IMR-90 (cell line): ENCODE measurements around the gene TNNI2. TPM values are rescaled to one million over a fixed set of nuclear protein-coding genes. Genes with fewer than 3 reads are reported as not detected.
"Not testable (repeated sequence)": the region's sequence is repeated elsewhere in the genome, so short reads cannot be mapped to it uniquely, and the experiment has no call there.

Source experiments
- ATAC-seq: fragments of 200-7000 bp; cut with Tn5 transposase; 2 replicates; pipeline ENCODE4 v1.9.1; 2020; ENCODE audit warnings: low read depth, mild to moderate bottlenecking, moderate library complexity
- BruUV-seq: library from RNA; stranded (reverse); fragments of 400-500 nt; replicated peaks from 2 replicates; lab custom pipeline; 2021; lab: Mats Ljungman, UMichigan
- CTCF ChIA-PET: fragments of 300-600 bp; formaldehyde crosslinking; extraction: SDS; loops from one replicate; lab custom pipeline; 2021; ENCODE audit warnings: antibody characterized with exemption; lab: Yijun Ruan, JAX
- POLR2A ChIA-PET: fragments of 300-600 bp; sonication (Branson Sonifier 250); formaldehyde crosslinking; loops from one replicate; lab custom pipeline; 2022; ENCODE audit warnings: antibody characterized with exemption; ENCODE audit not compliant: unreplicated experiment; lab: Charles Lee
- DNase-seq: peaks from one replicate; pipeline ENCODE4 v3.0.0; 2013
- H2AFZ ChIP-seq: replicated peaks from 2 replicates; pipeline ENCODE3; 2013; ENCODE audit warnings: low read length, mild to moderate bottlenecking; ENCODE audit not compliant: poor library complexity
- H2AK5ac ChIP-seq: 2 replicates; pipeline ENCODE4 v1.6.1; 2013; ENCODE audit warnings: low read depth, low read length, inconsistent platforms
- H2AK9ac ChIP-seq: replicated peaks from 2 replicates; pipeline ENCODE3; 2013; ENCODE audit warnings: mild to moderate bottlenecking, low read depth, low read length, moderate library complexity; ENCODE audit not compliant: poor library complexity
- H2BK120ac ChIP-seq: 2 replicates; pipeline ENCODE4 v1.6.1; 2013; ENCODE audit warnings: low read depth, low read length, inconsistent platforms
- H2BK15ac ChIP-seq: 3 replicates; pipeline ENCODE4 v1.6.1; 2013; ENCODE audit warnings: low read depth, low read length, inconsistent platforms
- H2BK20ac ChIP-seq: 2 replicates; pipeline ENCODE4 v1.6.1; 2013; ENCODE audit warnings: low read depth, mild to moderate bottlenecking, inconsistent platforms, low read length, moderate library complexity
- H2BK5ac ChIP-seq: 2 replicates; pipeline ENCODE4 v1.6.1; 2013; ENCODE audit warnings: mild to moderate bottlenecking, low read depth, low read length, inconsistent platforms; ENCODE audit not compliant: poor library complexity, severe bottlenecking
- H3K14ac ChIP-seq: replicated peaks from 2 replicates; pipeline ENCODE4 v1.6.1; 2013; ENCODE audit warnings: low read depth, low read length, inconsistent platforms
- H3K18ac ChIP-seq: 2 replicates; pipeline ENCODE4 v1.6.1; 2013; ENCODE audit warnings: low read depth, low read length, control low read depth
- H3K23ac ChIP-seq: 2 replicates; pipeline ENCODE4 v1.6.1; 2013; ENCODE audit warnings: low read depth, low read length, inconsistent platforms
- H3K27ac ChIP-seq: 2 replicates; pipeline ENCODE4 v1.5.1; 2013; ENCODE audit warnings: mild to moderate bottlenecking, control low read depth, low read length; ENCODE audit not compliant: insufficient read depth
- H3K27me3 ChIP-seq: 2 replicates; pipeline ENCODE4 v1.6.1; 2013; ENCODE audit warnings: low read length; ENCODE audit not compliant: control insufficient read depth, insufficient read depth
- H3K36me3 ChIP-seq: 2 replicates; pipeline ENCODE4 v1.6.1; 2013; ENCODE audit warnings: low read length, mixed read lengths; ENCODE audit not compliant: control insufficient read depth, insufficient read depth
- H3K4ac ChIP-seq: 2 replicates; pipeline ENCODE4 v1.6.1; 2013; ENCODE audit warnings: low read depth, low read length, inconsistent platforms
- H3K4me1 ChIP-seq: 2 replicates; pipeline ENCODE4 v1.6.1; 2013; ENCODE audit warnings: low read length, mixed read lengths; ENCODE audit not compliant: control insufficient read depth, insufficient read depth
- H3K4me2 ChIP-seq: 2 replicates; pipeline ENCODE4 v1.6.1; 2013; ENCODE audit warnings: low read depth, mild to moderate bottlenecking, control low read depth, low read length, moderate library complexity
- H3K4me3 ChIP-seq: 2 replicates; pipeline ENCODE4 v1.5.1; 2013; ENCODE audit warnings: low read depth, mild to moderate bottlenecking, control low read depth, low read length, moderate library complexity; ENCODE audit not compliant: insufficient read depth
- H3K56ac ChIP-seq: 2 replicates; pipeline ENCODE4 v1.6.1; 2013; ENCODE audit warnings: low read length, inconsistent platforms; ENCODE audit not compliant: insufficient read depth; ENCODE audit errors: extremely low read depth
- H3K79me1 ChIP-seq, 2 experiments: 2 replicates each; pipeline ENCODE4 v1.6.1; 2013; ENCODE audit warnings: low read length in 2 of 2, inconsistent platforms in 1 of 2, low read depth in 1 of 2
- H3K9ac ChIP-seq: 2 replicates; pipeline ENCODE4 v1.6.1; 2013; ENCODE audit warnings: low read depth, low read length, control low read depth
- H3K9me1 ChIP-seq: 2 replicates; pipeline ENCODE4 v1.6.1; 2013; ENCODE audit warnings: low read length, inconsistent platforms; ENCODE audit not compliant: insufficient read depth
- H3K9me3 ChIP-seq: 2 replicates; pipeline ENCODE4 v1.6.1; 2013; ENCODE audit warnings: low read length; ENCODE audit not compliant: control insufficient read depth, insufficient read depth
- H4K20me1 ChIP-seq: 2 replicates; pipeline ENCODE4 v1.6.1; 2013; ENCODE audit warnings: low read length, inconsistent platforms; ENCODE audit not compliant: insufficient read depth
- H4K5ac ChIP-seq: 2 replicates; pipeline ENCODE4 v1.6.1; 2013; ENCODE audit warnings: mild to moderate bottlenecking, low read depth, low read length, control low read depth
- H4K8ac ChIP-seq, 2 experiments: 2 replicates each; pipeline ENCODE4 v1.6.1; 2013; ENCODE audit warnings: low read depth in 2 of 2, low read length in 2 of 2, control low read depth in 1 of 2, inconsistent platforms in 1 of 2
- H4K91ac ChIP-seq: 2 replicates; pipeline ENCODE4 v1.6.1; 2013; ENCODE audit warnings: low read depth, low read length, inconsistent platforms; ENCODE audit not compliant: insufficient read depth
- WGBS, 2 experiments: methylation state at CpG; one replicate each; pipeline versions ENCODE4 v1.1.5 to v1.1.7; 2013; ENCODE audit warnings: missing lambda C conversion rate in 2 of 2; ENCODE audit not compliant: insufficient read length in 1 of 2; ENCODE audit errors: extremely low coverage in 2 of 2; 5-methylcytosine and 5-hydroxymethylcytosine counted together
- dilution Hi-C: fragments of 300-500 bp; cut with HindIII; formaldehyde crosslinking; loops from one replicate; pipeline ENCODE4 v1.14.3; 2018; ENCODE audit warnings: low sequenced_read_pairs; ENCODE audit not compliant: unreplicated experiment
- in situ Hi-C: fragments of 300-500 bp; cut with MboI; formaldehyde crosslinking; loops from 3 replicates; pipeline ENCODE4 v1.14.3; 2019; ENCODE audit warnings: low sequenced_read_pairs, inconsistent platforms, mixed read lengths
- intact Hi-C: fragments of 100-400 bp; cut with micrococcal nuclease; formaldehyde crosslinking; loops from 2 replicates; pipeline ENCODE4 v1.10.0; 2022
- polyA plus RNA-seq, 3 experiments: library from polyadenylated mRNA; depleted of rRNA; stranded (reverse); fragments of >200 nt; gene quantifications; 2 replicates each; pipeline ENCODE4 v1.2.3, GENCODE V29; 2012; ENCODE audit warnings: low replicate concordance in 1 of 3
- total RNA-seq: library from RNA; depleted of rRNA; stranded (reverse); fragments of >200 nt; gene quantifications from 2 replicates; pipeline ENCODE4 v1.2.3, GENCODE V29; 2012

The TNNI2 gene
- total and polyA plus RNA-seq, 2 of the 4 experiments (the other 2 are of a cell fraction) = not detected

DNA sequence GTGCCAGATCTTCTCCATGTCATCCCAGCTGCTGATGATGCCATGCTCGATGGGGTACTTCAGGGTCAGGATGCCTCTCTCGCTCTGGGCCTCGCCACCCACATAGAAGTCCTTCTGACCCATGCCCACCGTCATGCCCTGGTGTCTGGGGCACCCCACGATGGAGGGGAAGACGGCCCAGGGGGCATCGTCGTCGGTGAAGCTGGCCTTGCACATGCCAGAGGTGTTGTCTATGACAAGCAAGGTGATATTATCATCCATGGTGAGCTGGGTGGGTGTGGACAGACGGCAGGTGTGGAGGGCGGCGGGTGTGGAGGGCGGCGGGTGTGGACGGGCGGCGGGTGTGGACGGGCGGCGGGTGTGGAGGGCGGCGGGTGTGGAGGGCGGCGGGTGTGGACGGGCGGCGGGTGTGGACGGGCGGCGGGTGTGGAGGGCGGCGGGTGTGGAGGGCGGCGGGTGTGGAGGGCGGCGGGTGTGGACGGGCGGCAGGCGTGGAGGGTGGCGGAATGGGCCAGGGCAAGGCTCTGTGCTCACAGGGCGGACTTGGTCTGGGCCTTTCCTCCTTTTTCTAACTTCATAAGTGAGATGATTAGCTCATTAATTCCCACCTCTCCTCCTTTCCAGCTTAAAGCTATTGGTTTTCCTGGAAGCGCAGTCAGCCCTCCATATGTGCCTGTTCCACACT is 34.8 kb upstream of the TNNI2 start:
- H3K36me3 ChIP-seq, H3K56ac ChIP-seq, ATAC-seq, H3K9me1 ChIP-seq, H2AK5ac ChIP-seq, H4K91ac ChIP-seq, H2BK5ac ChIP-seq, BruUV-seq, H4K5ac ChIP-seq, H2AK9ac ChIP-seq, H3K27ac ChIP-seq, H3K79me1 ChIP-seq, H3K18ac ChIP-seq, H2BK120ac ChIP-seq, DNase-seq, dilution Hi-C loops, CTCF ChIA-PET, H3K9ac ChIP-seq, H2BK20ac ChIP-seq, H4K8ac ChIP-seq, H3K9me3 ChIP-seq, in situ Hi-C loops, H2BK15ac ChIP-seq, H3K14ac ChIP-seq, intact Hi-C loops, H3K4ac ChIP-seq, H3K4me1 ChIP-seq, H3K4me2 ChIP-seq, H4K20me1 ChIP-seq, H3K4me3 ChIP-seq, H3K23ac ChIP-seq, H2AFZ ChIP-seq: not testable (repeated sequence)
- peaks cover 33% of the 10 kb centered on the region for H3K27me3 ChIP-seq
- POLR2A ChIA-PET = interaction anchor here (0.6 kb wide), 1 partner anchor 319 kb away, joined by 3 read pairs; no protein-coding TSS in a partner anchor
- no CpG with 5 or more reads among the region's 42 CpGs for WGBS, 2 experiments
